ENCODE results near the gene WIPF2.

DNA sequence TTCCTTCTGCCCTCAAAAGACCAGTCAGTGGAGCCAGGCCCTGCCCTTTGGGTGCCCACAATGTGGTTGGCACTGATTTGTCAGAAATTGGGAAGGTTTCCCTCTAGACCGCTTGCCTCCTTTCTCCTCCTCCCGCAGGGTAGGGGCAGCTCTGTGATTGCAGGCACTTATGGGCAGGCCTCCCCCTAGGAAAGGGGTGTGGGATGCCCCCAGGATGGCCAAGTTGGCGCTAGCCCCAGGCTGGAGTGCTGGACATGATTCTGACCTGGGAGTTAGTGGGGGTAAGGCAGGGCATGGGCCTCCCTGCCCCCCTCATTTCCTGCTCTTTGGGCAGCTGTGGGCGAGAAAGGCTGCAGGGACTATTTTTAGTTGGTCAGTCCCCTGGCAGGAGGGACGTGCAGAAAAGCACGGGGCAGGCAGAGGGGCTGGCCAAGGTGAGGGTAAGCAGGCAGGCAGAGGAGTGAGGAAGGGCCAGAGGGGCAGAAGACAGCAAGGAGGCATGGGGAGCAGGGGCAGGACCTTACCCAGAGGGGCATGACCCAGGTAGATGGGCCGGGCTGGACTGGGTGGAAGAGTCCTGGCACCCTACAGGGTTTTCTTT is 93.1 kb downstream of the WIPF2 start:
- TF ChIP-seq EZH2 (IDR thresholded peaks at IDR 0.05) (no peak), POLR2AphosphoS5 (IDR thresholded peaks at IDR 0.05; ENCODE audit: borderline replicate concordance, low read depth, low read length) (no peak)
